VCaP (cell line): ENCODE measurements around the gene CSTPP1.
A peak's percentile ranks its signal among the peaks of the same experiment; 100 is the strongest.

ENCODE experiments used
- H3K27ac ChIP-seq: fragments of 450-650 bp; 2 replicates; pipeline ENCODE4 v1.5.1; 2017
- CTCF ChIP-seq: fragments of 450-650 bp; conservative IDR thresholded peaks from 2 replicates; pipeline ENCODE4 v1.5.1; 2017; ENCODE audit warnings: mild to moderate bottlenecking, moderate library complexity

The CSTPP1 gene

GRCh38 chr11:47143322-47143721 is 206.8 kb downstream of the CSTPP1 start:
- peak overlapping the region; percentile 67 for H3K27ac ChIP-seq
- TF ChIP-seq CTCF, result no peak

GRCh38 chr11:47144541-47144940 is 208.0 kb downstream of the CSTPP1 start:
- no peak for TF ChIP-seq CTCF

GRCh38 chr11:47147250-47147649 is 210.7 kb downstream of the CSTPP1 start:
- no peak overlapping the region for H3K27ac ChIP-seq
- no peak for TF ChIP-seq CTCF

More at GRCh38 chr11:47144541-47144940, 208.0 kb downstream of the CSTPP1 start:
- H3K27ac ChIP-seq, result 0 out of 2 replicates have a peak overlapping the region, but pooled peaks have one; percentile 67

GRCh38 chr11:47147681-47148080 is 211.1 kb downstream of the CSTPP1 start:
- no peak overlapping the region for H3K27ac ChIP-seq
- TF ChIP-seq CTCF, result no peak

GRCh38 chr11:47148270-47148669 is 211.7 kb downstream of the CSTPP1 start:
- no peak for TF ChIP-seq CTCF
- no peak overlapping the region for H3K27ac ChIP-seq

- TF ChIP-seq CTCF, result no peak
- H3K27ac ChIP-seq, result no peak overlapping the region
Measured at GRCh38 chr11:47148903-47149531, 212.5 kb downstream of the CSTPP1 start.

- no peak overlapping the region for H3K27ac ChIP-seq
- TF ChIP-seq CTCF, result no peak
Measured at GRCh38 chr11:47149782-47150181, 213.2 kb downstream of the CSTPP1 start.
